SU-DHL-6 (cell line): ENCODE measurements around the gene PFN1.

Experiments used
- CTCF ChIP-seq: fragments of 200-600 bp; sonication (generic); IDR thresholded peaks from one replicate; pipeline ENCODE4 v1.5.1; 2017; ENCODE audit warnings: antibody characterized with exemption, mild to moderate bottlenecking, low read length, moderate library complexity; ENCODE audit not compliant: insufficient read depth, poor library complexity, severe bottlenecking
- EZH2phosphoT487 ChIP-seq: fragments of 200-600 bp; sonication (generic), shearing (Covaris generic); conservative IDR thresholded peaks from 2 replicates; pipeline ENCODE4 v1.6.1; 2018; ENCODE audit warnings: mild to moderate bottlenecking, antibody characterized with exemption, low read length, moderate library complexity, mixed read lengths

GRCh38 chr17:4946312-4946976 is 1.9 kb downstream of the PFN1 start:
- TF ChIP-seq CTCF = no peak
- TF ChIP-seq EZH2phosphoT487 = no peak
